BLaER1 treated with 17β-estradiol and CSF1 and Interleukin-3, amounts not matched to agents 10 nM and 100 nM (cell line): ENCODE results near the gene PRG3.

Experiments used
- H3K27ac ChIP-seq, 11 experiments: shearing (Covaris generic); formaldehyde crosslinking; 2 replicates each; pipeline ENCODE4 v1.8.1; 2022
- H3K27me3 ChIP-seq, 11 experiments: shearing (Covaris generic); formaldehyde crosslinking; 2 replicates each; pipeline ENCODE4 v1.8.1; 2022
- H3K36me3 ChIP-seq, 11 experiments: shearing (Covaris generic); formaldehyde crosslinking; 2 replicates each; pipeline ENCODE4 v1.8.1; 2022
- H3K4me1 ChIP-seq, 10 experiments: shearing (Covaris generic); formaldehyde crosslinking; 2 replicates each; pipeline ENCODE4 v1.8.1; 2022
- H3K4me2 ChIP-seq, 11 experiments: shearing (Covaris generic); formaldehyde crosslinking; 2 replicates each; pipeline ENCODE4 v1.8.1; 2022
- H3K4me3 ChIP-seq, 10 experiments: shearing (Covaris generic); formaldehyde crosslinking; 2 replicates each; pipeline ENCODE4 v1.8.1; 2022
- H3K9ac ChIP-seq, 11 experiments: shearing (Covaris generic); formaldehyde crosslinking; 2 replicates each; pipeline ENCODE4 v1.8.1; 2022
- H3K9me3 ChIP-seq, 11 experiments: shearing (Covaris generic); formaldehyde crosslinking; replicated peaks in 1 of 11; 2 replicates each; pipeline ENCODE4 v1.8.1; 2022
- H4K20me1 ChIP-seq, 11 experiments: shearing (Covaris generic); formaldehyde crosslinking; 2 replicates each; pipeline ENCODE4 v1.8.1; 2022
- Cebpa-rat ChIP-seq, 11 experiments: shearing (Covaris generic); IDR thresholded peaks; 2 replicates each; pipeline ENCODE4 v1.8.1; 2022

Gene PRG3

GRCh38 chr11:57399221-57399620 is 18.3 kb upstream of the PRG3 start:
- Histone ChIP-seq H4K20me1 (0 out of 22 replicates have a peak, but pooled peaks cover 0 to 7% (median 0%) of the 10 kb centered on the region in 11 experiments), H3K27ac (no peak overlapping the region), H3K4me3 (no peak overlapping the region), H3K9ac (no peak overlapping the region), H3K27me3 (no peaks in the 10 kb centered on the region), H3K36me3 (peaks cover 0 to 19% (median 7%) of the 10 kb centered on the region in 11 experiments; a peak in 16 of 22 replicates), H3K4me2 (no peak overlapping the region), H3K9me3 (peaks cover 0 to 5% (median 0%) of the 10 kb centered on the region in 11 experiments; a peak in 2 of 22 replicates), H3K4me1 (peaks cover 0 to 26% (median 15%) of the 10 kb centered on the region in 10 experiments; a peak in 15 of 20 replicates)
- no peak for TF ChIP-seq Cebpa-rat (IDR thresholded peaks at IDR 0.05)

GRCh38 chr11:57397394-57397990 is 16.5 kb upstream of the PRG3 start:
- Histone ChIP-seq H3K4me3 (no peak overlapping the region), H4K20me1 (0 out of 22 replicates have a peak, but pooled peaks cover 0 to 3% (median 0%) of the 10 kb centered on the region in 11 experiments), H3K4me1 (peaks cover 0 to 14% (median 9%) of the 10 kb centered on the region in 10 experiments; a peak in 15 of 20 replicates), H3K27me3 (no peaks in the 10 kb centered on the region), H3K36me3 (peaks cover 0 to 11% (median 0%) of the 10 kb centered on the region in 11 experiments; a peak in 7 of 22 replicates), H3K9ac (no peak overlapping the region), H3K27ac (no peak overlapping the region), H3K9me3 (no peaks in the 10 kb centered on the region), H3K4me2 (peak overlapping the region in 5 of 11 experiments; percentile 17 to 47 (median 38); a peak in 10 of 22 replicates)
- TF ChIP-seq Cebpa-rat (IDR thresholded peaks at IDR 0.05) = no peak

DNA sequence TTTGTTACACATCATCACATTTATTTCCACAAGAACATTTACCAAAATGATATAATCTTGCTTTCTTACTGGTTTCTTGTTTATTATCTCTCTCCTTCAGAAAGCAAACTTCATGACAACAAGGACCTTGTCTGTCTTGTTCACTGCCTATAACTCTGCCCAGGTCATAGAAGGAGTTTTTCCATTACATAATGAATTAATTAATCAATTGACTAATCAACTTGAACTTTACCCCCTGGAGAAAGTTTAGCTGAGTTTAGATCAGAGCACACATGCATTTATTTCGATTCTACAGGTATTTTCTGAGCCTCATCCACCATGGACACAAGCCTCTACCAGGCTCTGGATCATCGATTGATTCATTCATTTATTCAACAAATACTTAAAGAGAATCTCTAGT is 15.8 kb upstream of the PRG3 start:
- no peak overlapping the region for H3K9ac ChIP-seq
- no peak for TF ChIP-seq Cebpa-rat (IDR thresholded peaks at IDR 0.05)
- H3K9me3 ChIP-seq = no peaks in the 10 kb centered on the region

DNA sequence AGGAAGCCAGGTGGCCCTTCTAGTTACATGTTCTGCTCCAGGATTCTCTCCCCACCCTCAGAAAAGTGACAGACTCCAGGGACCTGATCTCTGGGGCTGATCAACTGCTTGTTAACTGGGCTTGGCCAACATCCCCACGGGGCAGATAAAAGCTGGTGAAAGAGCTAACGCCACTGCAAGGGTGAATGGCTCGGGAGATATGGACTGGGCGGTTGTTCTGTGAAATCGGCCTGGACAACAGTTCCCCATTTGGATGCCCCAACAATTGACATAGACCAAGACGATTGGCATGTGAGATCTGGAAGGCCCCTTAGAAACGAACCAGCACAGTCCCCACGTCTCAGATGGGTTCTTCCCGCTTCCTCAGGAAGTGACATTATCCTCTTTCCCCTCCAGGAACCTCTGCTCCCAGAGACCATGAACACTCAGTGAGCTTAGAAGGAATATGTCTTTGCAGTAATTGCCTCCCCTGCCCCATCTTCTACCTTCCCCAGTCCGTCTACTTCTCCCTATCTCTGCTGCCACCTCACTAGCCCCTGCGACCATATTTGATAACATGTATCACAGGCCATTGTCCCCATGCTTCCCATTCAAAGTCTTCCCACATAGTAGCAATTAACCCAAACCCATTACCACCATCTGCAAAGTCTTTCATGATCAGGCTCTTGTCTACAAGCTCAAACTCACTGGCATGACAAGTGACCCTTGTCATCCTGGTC is 15.1 kb upstream of the PRG3 start:
- Histone ChIP-seq H3K27ac (no peak overlapping the region), H3K9ac (no peak overlapping the region), H3K27me3 (no peaks in the 10 kb centered on the region), H3K36me3 (peaks cover 0 to 8% (median 0%) of the 10 kb centered on the region in 11 experiments; a peak in 6 of 22 replicates), H3K4me3 (no peak overlapping the region), H4K20me1 (0 out of 22 replicates have a peak, but pooled peaks cover 0 to 3% (median 0%) of the 10 kb centered on the region in 11 experiments), H3K9me3 (no peaks in the 10 kb centered on the region), H3K4me1 (peaks cover 0 to 24% (median 18%) of the 10 kb centered on the region in 10 experiments; a peak in 15 of 20 replicates), H3K4me2 (peak overlapping the region in 5 of 11 experiments; percentile 1 to 21 (median 12); a peak in 4 of 22 replicates)
- TF ChIP-seq Cebpa-rat (IDR thresholded peaks at IDR 0.05) = no peak

More for the DNA sequence above, 15.8 kb upstream of the PRG3 start:
- Histone ChIP-seq H4K20me1 (0 out of 22 replicates have a peak, but pooled peaks cover 0 to 3% (median 0%) of the 10 kb centered on the region in 11 experiments), H3K27me3 (no peaks in the 10 kb centered on the region), H3K36me3 (peaks cover 0 to 10% (median 0%) of the 10 kb centered on the region in 11 experiments; a peak in 7 of 22 replicates), H3K4me2 (no peak overlapping the region; a peak in 1 of 22 replicates), H3K4me1 (peaks cover 0 to 18% (median 13%) of the 10 kb centered on the region in 10 experiments; a peak in 15 of 20 replicates), H3K27ac (no peak overlapping the region), H3K4me3 (no peak overlapping the region)

GRCh38 chr11:57394203-57394965 is 13.4 kb upstream of the PRG3 start:
- Histone ChIP-seq H3K4me2 (no peak overlapping the region), H3K9me3 (no peaks in the 10 kb centered on the region), H3K4me1 (peaks cover 0 to 30% (median 20%) of the 10 kb centered on the region in 10 experiments; a peak in 15 of 20 replicates), H3K27ac (no peak overlapping the region), H3K27me3 (no peaks in the 10 kb centered on the region), H3K4me3 (no peak overlapping the region), H3K9ac (no peak overlapping the region), H3K36me3 (peaks cover 0 to 8% (median 0%) of the 10 kb centered on the region in 11 experiments; a peak in 6 of 22 replicates), H4K20me1 (0 out of 22 replicates have a peak, but pooled peaks cover 0 to 3% (median 0%) of the 10 kb centered on the region in 11 experiments)
- no peak for TF ChIP-seq Cebpa-rat (IDR thresholded peaks at IDR 0.05)

DNA sequence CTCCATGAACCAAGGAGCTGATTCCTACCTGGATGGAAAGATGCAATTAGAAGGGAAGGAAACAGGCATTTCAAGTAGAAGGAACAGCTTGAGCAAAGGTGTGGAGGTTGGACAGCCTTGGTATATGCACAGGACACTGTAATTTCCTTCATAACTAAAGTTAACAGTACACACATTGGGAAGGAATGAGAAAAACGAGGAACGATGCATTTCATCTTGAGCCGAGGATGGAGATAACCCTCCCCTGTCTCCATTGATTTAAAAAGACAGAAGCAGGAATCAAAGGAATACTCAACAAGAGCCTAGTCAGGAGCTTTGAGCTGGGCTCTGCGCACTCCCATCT is 11.8 kb upstream of the PRG3 start:
- TF ChIP-seq Cebpa-rat (IDR thresholded peaks at IDR 0.05) = no peak
- Histone ChIP-seq H3K4me3 (no peak overlapping the region), H3K27ac (no peak overlapping the region), H3K4me2 (no peak overlapping the region), H3K4me1 (peaks cover 0 to 29% (median 20%) of the 10 kb centered on the region in 10 experiments; a peak in 15 of 20 replicates), H3K9ac (no peak overlapping the region), H3K36me3 (peaks cover 0 to 8% (median 0%) of the 10 kb centered on the region in 11 experiments; a peak in 7 of 22 replicates), H3K27me3 (no peaks in the 10 kb centered on the region), H3K9me3 (no peaks in the 10 kb centered on the region), H4K20me1 (0 out of 22 replicates have a peak, but pooled peaks cover 0 to 3% (median 0%) of the 10 kb centered on the region in 11 experiments)

GRCh38 chr11:57392066-57392762 is 11.3 kb upstream of the PRG3 start:
- Histone ChIP-seq H3K4me2 (peak overlapping the region in 4 of 11 experiments; percentile 7 to 50 (median 36); a peak in 5 of 22 replicates), H4K20me1 (0 out of 22 replicates have a peak, but pooled peaks cover 0 to 1% (median 0%) of the 10 kb centered on the region in 11 experiments), H3K36me3 (peaks cover 0 to 8% (median 0%) of the 10 kb centered on the region in 11 experiments; a peak in 7 of 22 replicates), H3K4me1 (peaks cover 0 to 24% (median 18%) of the 10 kb centered on the region in 10 experiments; a peak in 15 of 20 replicates), H3K9ac (no peak overlapping the region), H3K27ac (no peak overlapping the region), H3K9me3 (no peaks in the 10 kb centered on the region), H3K27me3 (no peaks in the 10 kb centered on the region), H3K4me3 (no peak overlapping the region)
- TF ChIP-seq Cebpa-rat (IDR thresholded peaks at IDR 0.05) = no peak

DNA sequence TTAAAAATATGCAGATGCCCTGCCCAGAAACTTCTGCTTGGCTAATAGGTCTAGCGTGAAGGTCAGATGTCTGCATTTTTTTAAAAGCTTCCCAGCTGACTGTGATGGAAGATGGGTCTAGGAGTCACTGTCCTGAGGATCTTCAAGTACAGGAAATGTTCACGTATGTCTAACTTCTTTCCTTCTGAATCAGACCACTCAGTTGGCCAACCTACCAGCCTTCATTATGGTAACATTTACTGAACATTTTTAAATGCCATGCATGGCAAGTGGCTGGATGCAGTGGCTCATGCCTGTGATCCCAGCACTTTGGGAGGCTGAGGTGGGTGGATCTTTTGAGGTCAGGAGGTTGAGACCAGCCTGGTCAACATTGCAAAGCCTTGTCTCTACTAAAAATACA is 10.6 kb upstream of the PRG3 start:
- Histone ChIP-seq H3K27me3 (no peaks in the 10 kb centered on the region), H3K4me3 (no peak overlapping the region), H3K4me2 (peak overlapping the region in 5 of 11 experiments; percentile 7 to 50 (median 35); a peak in 7 of 22 replicates), H4K20me1 (no peaks in the 10 kb centered on the region), H3K9ac (no peak overlapping the region), H3K4me1 (peaks cover 0 to 22% (median 16%) of the 10 kb centered on the region in 10 experiments; a peak in 14 of 20 replicates), H3K9me3 (no peaks in the 10 kb centered on the region), H3K36me3 (peaks cover 0 to 8% (median 0%) of the 10 kb centered on the region in 11 experiments; a peak in 7 of 22 replicates), H3K27ac (no peak overlapping the region)
- TF ChIP-seq Cebpa-rat (IDR thresholded peaks at IDR 0.05) = no peak
